HUDEP-2 (cell line): Measurements from ENCODE around the gene OR13J1.
"Not testable (repeated sequence)": the region's sequence is repeated elsewhere in the genome, so short reads cannot be mapped to it uniquely, and the experiment has no call there.

ENCODE experiments used
- DNase-seq, 76 experiments: peaks; one replicate each; lab custom pipeline; 2025; ENCODE audit not compliant: unreplicated experiment in 76 of 76; lab: John Stamatoyannopoulos, UW

OR13J1 gene

DNA sequence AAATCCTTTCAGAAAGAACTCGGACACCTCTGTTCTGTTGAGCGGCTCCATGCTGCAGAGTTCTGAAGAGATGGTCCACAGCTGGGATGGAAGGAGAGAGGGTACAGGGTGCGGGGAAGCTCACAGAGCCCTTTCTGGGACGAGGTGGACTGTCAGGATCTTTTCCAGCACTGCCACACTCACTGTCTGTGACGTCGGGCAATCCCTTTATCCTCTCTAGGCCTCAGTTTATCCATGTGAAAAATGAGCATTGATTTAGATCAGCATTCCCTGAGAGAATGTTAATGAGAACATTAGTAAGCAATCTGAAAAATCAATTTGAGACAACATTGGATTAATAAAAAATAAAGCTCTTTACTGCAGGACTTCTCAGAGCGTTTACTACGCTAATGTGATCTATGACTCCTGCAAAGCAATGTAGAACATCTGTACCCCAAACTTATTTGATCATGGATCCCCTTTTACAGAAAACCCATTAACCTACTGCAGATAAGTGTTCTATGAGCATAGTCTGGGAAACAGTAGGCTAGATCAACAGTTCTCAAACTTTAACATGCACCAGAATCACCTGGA lies at the start of gene OR13J1:
Gene OR13J1 (minus strand): TSS at position 51 of the 573 bp plus-strand sequence. CDS start 0 bp downstream, at position 51.
- no peak for DNase-seq

DNA sequence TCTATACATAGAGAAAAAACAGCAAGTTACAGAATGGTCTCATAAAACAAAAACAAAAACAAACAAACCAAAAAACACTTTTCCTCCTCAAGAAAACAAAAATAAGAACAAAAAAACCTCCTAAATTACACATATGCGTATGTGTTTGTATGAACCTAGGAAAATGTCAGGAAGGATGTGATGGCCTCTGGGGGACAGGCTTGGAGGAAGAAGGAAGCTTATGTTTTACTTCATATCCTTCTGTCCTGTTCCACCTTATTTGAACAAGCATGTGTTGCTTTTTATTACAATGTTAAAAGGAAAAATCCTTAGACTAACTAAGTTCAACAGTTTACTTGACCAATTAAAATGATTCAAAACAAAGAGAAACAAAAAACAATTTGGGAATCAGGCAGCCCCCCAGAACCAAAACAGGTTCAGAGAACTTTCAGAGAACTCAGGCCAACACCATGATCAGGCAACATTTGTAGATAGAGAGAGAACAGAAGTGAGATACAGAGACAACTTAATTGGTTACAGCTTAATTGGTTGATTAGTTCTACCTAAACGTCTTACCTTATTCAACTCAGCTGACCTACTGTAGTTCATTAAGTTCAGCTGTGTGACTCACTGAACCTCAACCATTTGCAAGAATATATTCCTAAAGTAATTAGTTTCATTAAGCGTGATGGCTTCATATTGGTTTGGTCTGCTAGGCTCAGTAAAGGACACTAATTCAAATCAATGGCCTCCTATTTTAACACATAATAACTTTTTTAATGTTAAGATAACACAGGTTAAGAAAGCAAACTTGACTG lies 49.2 kb upstream of the OR13J1 start:
- DNase-seq: no peak

DNA sequence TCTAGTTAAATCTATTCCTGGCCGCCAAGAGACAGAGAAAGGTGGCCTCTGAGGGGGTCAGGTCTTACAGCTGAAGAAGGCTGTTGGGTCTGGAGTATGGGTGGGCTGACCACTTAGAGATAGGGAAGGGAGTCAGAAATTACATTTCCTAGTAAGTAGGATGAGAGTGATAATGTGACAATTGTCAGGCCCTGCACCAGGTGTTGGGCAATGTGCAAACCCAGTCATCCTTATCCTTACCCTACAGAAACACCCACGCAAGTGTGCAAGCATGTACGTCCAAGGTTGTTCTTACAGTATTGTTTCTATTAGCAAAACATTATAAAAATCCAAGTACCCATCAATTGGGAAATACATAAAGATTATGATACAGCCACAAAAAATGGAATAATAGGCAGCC lies 48.6 kb upstream of the OR13J1 start:
- DNase-seq: peak in 2 of 76 experiments; percentile 19 to 52

DNA sequence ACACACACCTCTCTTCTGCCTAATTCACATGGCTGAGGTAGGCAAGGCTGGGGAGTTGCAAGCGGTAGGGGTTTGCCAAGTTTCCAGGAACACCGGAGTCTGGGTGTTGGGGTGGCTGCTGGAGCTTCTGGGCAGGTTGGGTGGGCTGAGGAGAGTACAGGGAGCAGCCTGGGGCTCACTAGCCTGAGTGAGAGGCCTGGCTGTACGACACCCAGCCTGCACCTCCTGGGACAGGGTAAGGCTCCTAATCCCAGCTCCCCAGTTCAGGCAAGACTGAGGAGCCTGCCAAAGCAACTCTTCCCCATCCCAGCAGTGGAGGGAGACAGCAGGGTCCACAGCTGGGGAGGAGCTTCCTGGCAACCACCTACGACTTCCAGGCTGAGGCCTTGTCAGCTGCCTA lies 47.1 kb upstream of the OR13J1 start:
- no peak for DNase-seq

DNA sequence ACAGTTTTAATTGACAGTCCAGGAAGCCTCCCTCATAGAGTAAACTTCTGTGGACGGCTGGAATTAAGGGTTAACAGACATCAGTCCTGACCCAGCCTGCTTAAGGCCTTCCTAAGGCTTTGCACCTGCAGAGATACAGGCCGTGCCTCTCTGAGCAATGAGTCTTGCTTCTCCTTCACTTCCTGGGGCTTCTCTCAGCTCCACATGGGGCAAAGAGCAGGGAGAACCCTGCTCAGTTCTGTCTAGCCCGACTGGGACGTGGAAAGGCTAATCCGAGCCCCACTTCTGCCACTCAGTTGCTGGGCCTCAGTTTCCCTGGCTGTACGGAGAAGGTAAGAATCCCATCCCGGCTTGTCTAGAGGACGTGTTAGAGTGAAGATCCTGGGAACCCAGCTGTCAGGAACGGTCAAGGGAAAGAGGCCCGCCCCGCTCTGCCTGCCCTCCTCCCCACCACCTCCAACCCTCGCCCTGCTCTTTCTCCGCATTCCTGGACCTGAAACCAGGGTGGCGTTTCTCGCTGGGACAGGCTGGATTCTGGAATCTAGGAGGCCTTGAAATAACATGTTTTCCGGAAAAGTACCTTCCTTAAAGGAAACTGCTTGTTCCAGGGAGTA lies 45.6 kb upstream of the OR13J1 start:
- no peak for DNase-seq

DNA sequence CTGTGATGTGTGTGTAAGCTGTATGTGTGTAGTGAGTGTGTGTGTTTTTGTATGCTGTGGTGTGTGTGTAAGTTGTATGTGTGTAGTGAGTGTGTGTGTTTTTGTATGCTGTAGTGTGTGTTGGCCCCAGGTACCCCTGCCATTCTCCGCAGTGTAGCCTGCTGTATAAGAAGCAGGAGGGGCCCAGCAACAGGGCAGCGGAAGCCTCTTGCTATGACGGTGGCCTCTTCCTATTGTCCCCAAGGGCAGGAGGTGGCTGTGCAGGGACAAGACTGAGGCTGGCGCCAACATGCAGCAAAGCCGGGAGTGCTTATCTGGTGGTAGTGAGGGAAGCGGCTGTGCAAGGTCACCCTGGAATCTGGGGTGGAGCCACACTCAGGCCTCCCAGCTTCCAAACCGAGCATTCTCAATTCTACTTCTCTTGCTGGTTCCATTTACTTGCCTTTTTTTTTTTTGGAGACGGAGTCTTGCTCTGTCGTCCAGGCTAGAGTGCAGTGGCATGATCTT lies 44.2 kb upstream of the OR13J1 start:
- no peak for DNase-seq

DNA sequence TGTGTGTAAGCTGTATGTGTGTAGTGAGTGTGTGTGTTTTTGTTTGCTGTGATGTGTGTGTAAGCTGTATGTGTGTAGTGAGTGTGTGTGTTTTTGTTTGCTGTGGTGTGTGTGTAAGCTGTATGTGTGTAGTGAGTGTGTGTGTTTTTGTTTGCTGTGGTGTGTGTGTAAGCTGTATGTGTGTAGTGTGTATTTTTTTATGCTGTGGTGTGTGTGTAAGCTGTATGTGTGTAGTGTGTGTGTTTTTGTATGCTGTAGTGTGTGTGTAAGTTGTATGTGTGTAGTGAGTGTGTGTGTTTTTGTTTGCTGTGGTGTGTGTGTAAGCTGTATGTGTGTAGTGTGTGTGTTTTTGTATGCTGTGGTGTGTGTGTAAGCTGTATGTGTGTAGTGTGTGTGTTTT lies 43.2 kb upstream of the OR13J1 start:
- DNase-seq: not testable (repeated sequence)

DNA sequence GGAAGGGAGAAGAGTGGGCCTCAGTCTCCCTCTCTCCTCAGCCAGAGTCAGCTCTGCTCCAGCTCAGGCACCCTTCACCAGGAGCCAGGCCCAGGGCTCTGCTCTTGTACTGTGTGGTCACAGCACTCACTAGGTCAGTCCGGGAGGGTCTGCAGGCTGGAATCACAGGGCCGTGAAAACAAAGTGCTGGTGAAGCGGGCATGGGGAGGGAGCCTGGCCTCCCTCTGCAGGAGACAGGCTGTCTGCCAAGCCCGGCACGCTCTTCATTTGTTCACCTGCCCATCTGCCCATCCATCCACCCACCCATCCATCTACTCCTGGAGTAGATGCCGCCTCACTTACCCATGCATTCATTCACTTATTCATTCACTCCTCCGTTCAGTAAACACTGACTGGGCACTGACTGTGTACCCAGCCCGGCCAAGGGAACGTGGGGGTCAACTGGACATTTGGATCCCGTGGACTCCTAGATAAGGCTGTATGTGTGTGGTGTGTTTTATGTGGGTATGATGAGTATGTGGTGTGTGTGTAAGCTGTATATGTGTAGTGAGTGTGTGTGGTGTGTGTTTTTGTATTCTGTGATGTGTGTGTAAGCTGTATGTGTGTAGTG lies 42.7 kb upstream of the OR13J1 start:
- no peak for DNase-seq

DNA sequence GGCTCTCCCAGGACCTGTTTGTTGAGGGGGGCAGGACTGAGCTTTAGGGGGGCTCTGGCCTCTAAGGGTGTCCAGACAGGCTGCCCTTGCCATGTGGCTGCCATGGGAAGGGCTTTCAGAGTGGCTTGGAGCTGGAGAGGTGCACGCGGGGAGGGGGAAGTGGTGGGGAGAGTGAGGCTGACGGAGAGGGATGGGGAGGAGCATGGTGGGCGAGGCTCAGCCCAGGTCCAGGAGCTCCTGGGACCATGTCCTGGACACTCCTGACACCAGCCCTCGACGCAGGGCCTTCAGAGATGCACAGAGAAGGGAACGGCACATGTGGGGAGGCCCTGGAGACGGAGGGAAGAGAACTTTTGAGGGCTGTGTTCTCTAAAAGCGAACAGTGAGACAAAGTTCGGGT lies 41.5 kb upstream of the OR13J1 start:
- no peak for DNase-seq

DNA sequence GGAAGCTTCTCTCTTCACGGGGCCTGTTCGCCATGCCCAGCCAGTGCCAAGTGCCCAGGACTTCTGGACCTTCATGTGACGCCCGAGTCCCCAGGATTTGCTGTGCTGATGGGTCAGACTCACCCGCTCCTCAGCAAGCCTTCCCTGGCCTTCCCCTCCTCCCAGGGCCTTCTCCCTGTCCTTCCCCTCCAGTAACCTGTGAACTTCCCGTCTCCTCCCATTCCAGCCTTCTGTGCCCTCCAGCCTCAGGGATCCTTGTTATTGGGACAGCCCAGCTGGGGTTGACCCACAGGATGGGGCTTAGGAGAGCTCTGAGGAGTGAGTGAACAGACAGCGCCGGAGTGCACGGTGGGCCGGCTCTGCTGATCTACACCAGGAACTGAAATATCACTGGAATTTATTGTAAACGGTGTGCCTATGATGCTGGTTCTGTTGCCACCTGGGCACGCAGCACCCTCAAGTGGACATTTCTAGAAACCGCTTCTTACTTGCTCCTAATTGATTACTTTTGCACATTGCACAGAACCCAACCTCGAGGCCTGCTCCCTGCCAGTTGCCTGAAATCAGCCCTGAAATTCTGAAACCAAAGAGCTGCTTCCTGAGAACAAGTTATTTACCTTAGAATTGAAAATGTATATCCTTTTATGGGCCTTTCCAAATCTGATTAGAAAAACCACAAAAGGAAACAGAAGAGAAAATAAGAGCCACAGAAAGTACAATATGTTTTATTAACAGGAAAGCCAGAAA lies 40.6 kb upstream of the OR13J1 start:
- peak in 16 of 76 experiments; percentile 3 to 36 (median 15) for DNase-seq

DNA sequence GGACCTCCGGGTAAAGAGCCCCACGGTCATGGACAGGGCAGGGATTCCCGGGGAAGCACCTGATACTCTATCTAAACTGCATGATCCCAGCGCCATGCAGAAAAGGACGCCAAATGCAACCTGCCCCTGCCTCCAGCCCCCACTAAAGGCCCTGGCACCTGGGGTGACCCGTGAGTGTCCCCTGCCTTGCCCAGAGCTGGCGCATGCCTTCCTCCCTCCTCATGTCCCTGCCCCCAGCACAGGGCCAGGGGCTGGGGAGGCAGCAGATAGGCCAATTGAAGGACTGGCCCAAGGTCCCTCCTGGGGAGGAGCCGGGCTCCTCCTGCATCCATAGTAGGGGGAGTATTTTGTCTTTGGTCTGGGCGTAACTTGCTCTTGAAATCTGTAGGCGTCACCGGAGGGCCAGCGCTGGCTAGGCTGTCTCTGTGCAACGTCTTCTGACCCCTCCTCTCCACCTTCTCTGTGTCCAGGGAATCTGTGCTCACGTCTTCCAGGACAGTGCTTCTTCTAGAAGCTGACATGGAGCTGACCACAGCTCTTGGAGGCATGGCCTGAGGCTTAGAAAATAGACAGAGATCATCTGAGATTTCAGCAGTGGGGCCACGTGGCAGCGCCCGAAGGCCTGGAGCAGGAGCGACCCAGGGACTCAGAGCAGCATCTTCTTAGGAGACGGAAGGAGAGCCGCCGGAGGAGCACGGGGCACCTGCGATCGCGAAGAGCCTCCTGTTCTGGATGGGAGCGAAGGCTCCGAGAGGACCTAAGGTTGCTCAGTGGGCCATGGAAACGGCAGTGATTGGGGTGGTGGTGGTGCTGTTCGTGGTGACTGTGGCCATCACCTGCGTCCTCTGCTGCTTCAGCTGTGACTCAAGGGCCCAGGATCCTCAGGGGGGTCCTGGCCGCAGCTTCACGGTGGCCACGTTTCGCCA lies 39.7 kb upstream of the OR13J1 start:
- no peak for DNase-seq

DNA sequence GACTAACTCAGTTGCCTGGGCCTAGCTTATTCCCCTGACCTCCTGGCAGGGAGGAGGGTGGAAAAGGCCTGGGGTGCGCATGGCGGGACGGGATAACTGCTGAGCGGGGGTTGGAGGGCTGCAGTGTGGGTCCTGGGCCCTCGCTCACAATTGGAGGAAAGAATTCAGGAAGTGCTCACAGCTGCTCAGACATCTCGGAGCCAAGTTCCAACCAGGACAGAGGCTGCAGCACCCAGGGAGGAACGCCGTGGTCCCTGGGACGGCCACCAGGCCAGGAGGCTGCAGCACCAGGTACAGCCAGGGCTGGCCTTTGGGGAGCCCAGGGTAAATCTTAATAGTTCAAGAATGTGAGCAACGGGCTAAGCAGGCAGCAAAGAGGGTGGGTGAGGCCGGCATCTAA lies 39.1 kb upstream of the OR13J1 start, which contains the start of gene SPAAR:
Gene SPAAR (plus strand): TSS at position 217 of the 400 bp plus-strand sequence. CDS start 974 bp downstream, outside the sequence.
- DNase-seq: no peak

- no peak for DNase-seq
These were observed 38.4 kb upstream of the OR13J1 start for GRCh38 chr9:35908504-35909125.

- no peak for DNase-seq
These were observed 37.7 kb upstream of the OR13J1 start for GRCh38 chr9:35907711-35908503.

DNA sequence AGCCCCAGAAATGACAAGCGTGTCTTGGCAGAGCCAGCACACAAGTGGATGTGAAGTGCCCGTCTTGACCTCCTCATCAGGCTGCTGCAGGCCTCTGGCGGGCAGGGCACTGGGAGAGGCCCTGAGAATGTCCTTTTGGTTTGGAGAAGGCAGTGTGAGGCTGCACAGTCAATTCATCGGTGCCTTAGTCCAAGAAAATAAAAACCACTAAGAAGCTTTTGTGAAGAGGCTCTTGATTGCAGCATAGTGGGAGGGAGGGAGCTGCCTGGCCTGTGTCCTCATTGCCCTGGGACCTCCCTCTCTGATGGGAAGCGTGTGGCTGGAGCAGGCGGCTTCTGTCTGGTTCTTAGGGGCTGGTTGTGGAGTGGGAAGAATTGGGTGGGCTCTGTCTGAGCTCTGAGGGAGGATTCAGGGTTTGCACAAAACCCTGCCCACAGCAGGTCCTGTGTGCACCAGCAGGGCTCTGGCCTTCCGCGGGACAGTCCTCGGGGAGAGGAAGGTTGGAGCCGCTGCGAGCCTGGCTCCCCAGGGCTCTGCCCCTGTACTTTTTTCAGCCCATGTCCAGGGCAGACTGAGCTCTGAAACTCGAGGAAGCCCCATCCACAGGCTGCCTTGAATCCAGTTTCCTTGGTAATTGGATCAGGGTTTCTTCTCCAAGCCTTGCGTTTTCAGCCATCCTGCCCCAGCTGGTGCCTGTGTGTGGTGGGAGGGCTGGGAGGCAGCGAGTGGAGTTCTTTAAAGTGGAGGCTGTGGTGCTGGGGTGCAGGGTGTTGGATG lies 36.9 kb upstream of the OR13J1 start:
- no peak for DNase-seq

GRCh38 chr9:35905912-35906679 lies 35.9 kb upstream of the OR13J1 start, which contains the start of gene HRCT1:
TSS of gene HRCT1 (plus strand) at chr9:35906202. CDS start at chr9:35906288, 86 bp downstream.
- DNase-seq: peak in 28 of 76 experiments; percentile 8 to 72 (median 28)
